Ishikawa (cell line): ENCODE measurements around the gene BAAT.

Experiments
- CEBPB ChIP-seq: IDR thresholded peaks from 2 replicates; pipeline ENCODE4 v1.6.1; 2012
- EP300 ChIP-seq: IDR thresholded peaks from 2 replicates; pipeline ENCODE4 v1.6.1; 2012; ENCODE audit warnings: borderline replicate concordance
- FOXM1 ChIP-seq: IDR thresholded peaks from 2 replicates; pipeline ENCODE4 v1.6.1; 2012; ENCODE audit warnings: low read depth, borderline replicate concordance
- MAX ChIP-seq: IDR thresholded peaks from 2 replicates; pipeline ENCODE4 v1.6.1; 2012
- NFIC ChIP-seq: IDR thresholded peaks from 2 replicates; pipeline ENCODE4 v1.6.1; 2012
- REST ChIP-seq: IDR thresholded peaks from 2 replicates; pipeline ENCODE4 v1.6.1; 2012; ENCODE audit warnings: low read depth, mild to moderate bottlenecking
- TEAD4 ChIP-seq: IDR thresholded peaks from 2 replicates; pipeline ENCODE4 v1.6.1; 2012
- YY1 ChIP-seq: IDR thresholded peaks from 2 replicates; pipeline ENCODE4 v1.6.1; 2012; ENCODE audit warnings: low read depth
- ZBTB7A ChIP-seq: IDR thresholded peaks from 2 replicates; pipeline ENCODE4 v1.6.1; 2012; ENCODE audit warnings: low read depth

- TF ChIP-seq ZBTB7A (no peak), EP300 (no peak), REST (no peak), NFIC (no peak), MAX (no peak), CEBPB (no peak), YY1 (no peak), TEAD4 (no peak), FOXM1 (no peak)
Measured at GRCh38 chr9:101333926-101334702, 50.7 kb downstream of the BAAT start.
